Measurements from ENCODE around the gene AMH. TPM values are rescaled to one million over a fixed set of nuclear protein-coding genes. Genes with fewer than 3 reads are reported as not detected.

AMH gene
- total RNA-seq, 1 donor from 2014 or later: 0.89 TPM

DNA sequence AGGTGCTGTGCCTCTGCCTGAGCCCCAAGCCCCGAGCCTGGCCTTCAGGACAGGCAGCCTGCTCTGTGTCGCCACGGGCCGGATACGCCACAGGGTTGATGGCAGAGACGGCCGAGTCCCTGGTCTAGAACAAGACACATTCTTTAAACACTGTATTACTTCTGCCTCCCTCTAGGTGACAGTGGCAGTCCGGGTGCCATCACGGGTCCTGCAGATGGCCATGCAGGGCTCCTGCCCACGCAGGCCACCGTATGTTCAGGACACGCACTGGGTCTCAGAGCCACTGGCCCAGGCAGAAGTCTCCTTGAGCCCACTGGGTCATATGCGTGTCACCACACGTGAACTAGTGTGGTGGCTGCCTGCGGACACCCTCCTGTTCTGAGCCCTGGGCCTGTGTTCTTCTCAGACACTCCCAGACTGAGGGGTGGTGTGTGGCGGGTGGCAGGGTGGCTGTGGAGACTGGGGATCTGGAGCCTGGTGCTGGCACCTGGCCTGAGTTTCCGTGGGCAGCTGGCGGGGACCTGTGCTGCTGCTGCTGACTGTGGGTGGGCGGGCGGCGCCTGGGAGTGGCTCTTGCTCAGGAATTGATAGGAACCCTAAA is 17.4 kb upstream of the AMH start:
- no peak for DNase-seq (ENCODE audit: missing footprints)
- intact Hi-C loops (cut with DNase I): no loop called here
- no peak for ATAC-seq

GRCh38 chr19:2232286-2233151 is 16.6 kb upstream of the AMH start:
- ATAC-seq (no peak), DNase-seq (ENCODE audit: missing footprints) (no peak)
- intact Hi-C loops (cut with DNase I): no loop called here

DNA sequence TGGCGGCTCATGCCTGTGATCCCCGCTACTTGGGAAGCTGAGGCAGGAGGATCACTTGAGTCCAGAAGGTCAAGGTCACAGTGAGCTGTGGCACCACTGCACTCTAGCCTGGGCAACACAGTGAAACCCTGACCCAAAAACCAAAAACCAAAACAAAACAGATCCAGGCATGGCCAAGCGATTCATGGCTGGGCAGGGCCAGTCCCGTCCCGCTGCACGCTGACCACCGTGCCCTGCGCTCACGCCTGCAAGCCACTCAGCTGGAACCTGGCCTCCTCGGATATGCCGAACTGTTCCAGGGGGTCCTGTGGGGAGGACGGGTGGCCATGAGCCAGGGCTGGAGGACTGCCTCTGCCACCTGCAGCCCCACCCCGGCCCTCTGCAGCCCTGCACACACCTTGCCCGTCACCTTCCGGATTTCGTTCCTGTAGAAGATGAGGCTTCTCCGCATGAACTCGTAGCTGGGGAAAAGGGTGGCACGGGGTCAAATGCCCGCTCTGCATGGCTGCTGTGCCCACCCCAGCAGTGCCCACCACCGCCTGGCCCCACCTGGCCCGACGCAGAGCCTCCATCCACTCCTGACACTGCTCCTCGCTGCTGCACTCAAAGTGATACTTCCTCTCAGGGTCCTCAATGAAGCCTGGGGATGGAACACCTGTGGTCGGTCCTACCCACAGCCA is 15.4 kb upstream of the AMH start:
- DNase-seq (ENCODE audit: missing footprints) (no peak), ATAC-seq (no peak)
- intact Hi-C loops (cut with DNase I): no loop called here

DNA sequence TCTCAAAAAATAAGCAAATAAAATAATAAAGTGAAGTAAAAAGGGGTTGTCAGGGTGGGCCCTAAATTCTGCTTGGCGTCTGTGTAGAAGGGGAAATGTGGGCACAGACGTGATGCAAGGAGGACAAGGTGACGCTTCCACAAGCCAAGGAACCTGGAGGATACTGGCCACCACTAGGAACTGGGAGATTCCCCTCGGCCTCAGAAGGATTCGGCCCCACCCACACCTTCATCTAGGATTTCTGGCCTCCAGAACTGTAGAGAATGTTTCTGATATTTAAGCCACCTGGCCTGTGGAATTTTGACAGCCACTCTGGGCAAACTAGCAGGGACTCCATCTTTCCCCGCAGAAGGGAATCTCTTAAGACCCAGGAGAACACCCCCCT is 14.1 kb upstream of the AMH start:
- DNase-seq (ENCODE audit: missing footprints) (no peak), ATAC-seq (no peak)
- intact Hi-C loops (cut with DNase I): no loop called here

- ATAC-seq (peak; percentile 1), DNase-seq (ENCODE audit: missing footprints) (no peak)
These were observed 13.6 kb upstream of the AMH start for GRCh38 chr19:2235381-2236063.

GRCh38 chr19:2236064-2236313 is 13.1 kb upstream of the AMH start:
- intact Hi-C loops (cut with DNase I): loop anchor here (1.0 to 2.0 kb wide), 3 partner anchors 33 to 73 kb away; partner anchors contain the start of gene DOT1L
- no peak for DNase-seq (ENCODE audit: missing footprints)
- no peak for ATAC-seq

More at GRCh38 chr19:2235381-2236063, 13.6 kb upstream of the AMH start:
- intact Hi-C loops (cut with DNase I): loop anchor here (1.0 to 2.0 kb wide), 3 partner anchors 33 to 72 kb away; partner anchors contain the start of gene DOT1L

GRCh38 chr19:2236314-2237050 is 12.6 kb upstream of the AMH start, which contains the start of the genes PLEKHJ1 and SF3A2:
PLEKHJ1 (minus strand) TSS chr19:2236329; CDS start chr19:2236248, 81 bp downstream.
SF3A2 (plus strand) TSS chr19:2236824; CDS start chr19:2243419, 6,595 bp downstream.
- intact Hi-C loops (cut with DNase I): loop anchor here (1.0 to 2.0 kb wide), 3 partner anchors 32 to 73 kb away; partner anchors contain the start of gene DOT1L
- DNase-seq (ENCODE audit: missing footprints) (peak; percentile 98), ATAC-seq (peak; percentile 94)

DNA sequence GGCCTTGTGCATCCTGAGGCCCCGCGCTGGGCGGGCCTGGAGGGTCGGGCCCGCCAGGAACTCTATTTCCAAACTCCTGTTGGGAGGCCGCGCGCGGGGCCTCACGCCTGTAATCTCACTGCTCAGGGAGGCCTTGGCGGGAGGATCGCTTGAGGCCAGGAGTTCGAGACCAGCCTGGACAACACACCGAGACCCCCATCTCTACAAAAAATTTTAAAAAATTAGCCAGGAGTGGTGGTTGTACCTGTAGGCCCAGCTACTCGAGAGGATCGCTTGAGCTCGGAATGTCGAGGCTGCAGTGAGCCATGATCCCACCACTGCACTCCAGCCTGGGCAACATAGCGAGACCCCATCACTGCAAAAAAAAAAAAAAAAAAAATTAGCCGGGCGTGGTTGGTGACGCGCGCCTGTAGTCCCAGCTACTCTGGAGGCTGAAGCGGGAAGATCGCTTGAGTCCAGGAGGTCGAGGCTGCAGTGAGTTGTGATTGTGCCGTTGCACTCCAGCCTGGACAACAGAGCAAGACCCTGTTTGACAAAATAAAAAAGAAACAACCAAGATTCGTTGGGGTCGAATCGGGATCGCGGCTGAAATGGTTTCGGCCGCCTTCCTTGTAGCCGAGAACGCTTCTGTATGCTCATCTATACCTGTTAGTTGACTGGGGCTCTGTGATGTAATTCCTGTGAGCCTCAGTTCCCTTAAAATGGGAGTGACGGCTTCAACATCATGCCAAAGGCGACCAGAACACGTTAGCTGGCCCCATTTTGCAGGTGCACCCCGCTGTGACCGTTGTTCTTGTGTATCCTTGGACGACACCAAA is 11.9 kb upstream of the AMH start:
- intact Hi-C loops (cut with DNase I): loop anchor here (2.0 kb wide), 1 partner anchor 32 kb away; no protein-coding TSS in a partner anchor
- DNase-seq (ENCODE audit: missing footprints) (no peak), ATAC-seq (peak; percentile 30)

DNA sequence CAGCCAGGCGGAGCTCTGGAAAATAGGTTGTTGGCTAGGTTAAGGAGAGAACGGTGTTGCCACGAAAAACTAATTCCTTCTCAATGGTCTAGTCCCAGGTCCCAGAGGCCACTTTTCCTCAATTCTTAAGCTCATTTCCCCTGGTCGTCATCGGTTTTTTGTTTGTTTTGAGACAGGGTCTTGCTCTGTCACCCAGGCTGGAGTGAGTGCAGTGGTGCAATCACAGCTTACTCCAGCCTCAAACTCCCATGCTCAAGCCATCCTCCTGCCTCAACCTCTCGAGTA is 11.3 kb upstream of the AMH start:
- no peak for DNase-seq (ENCODE audit: missing footprints)
- no peak for ATAC-seq
- intact Hi-C loops (cut with DNase I): loop anchor here (2.0 kb wide), 1 partner anchor 31 kb away; no protein-coding TSS in a partner anchor

- no peak for DNase-seq (ENCODE audit: missing footprints)
- ATAC-seq: no peak
These were observed 9.9 kb upstream of the AMH start for GRCh38 chr19:2239173-2239572.

DNA sequence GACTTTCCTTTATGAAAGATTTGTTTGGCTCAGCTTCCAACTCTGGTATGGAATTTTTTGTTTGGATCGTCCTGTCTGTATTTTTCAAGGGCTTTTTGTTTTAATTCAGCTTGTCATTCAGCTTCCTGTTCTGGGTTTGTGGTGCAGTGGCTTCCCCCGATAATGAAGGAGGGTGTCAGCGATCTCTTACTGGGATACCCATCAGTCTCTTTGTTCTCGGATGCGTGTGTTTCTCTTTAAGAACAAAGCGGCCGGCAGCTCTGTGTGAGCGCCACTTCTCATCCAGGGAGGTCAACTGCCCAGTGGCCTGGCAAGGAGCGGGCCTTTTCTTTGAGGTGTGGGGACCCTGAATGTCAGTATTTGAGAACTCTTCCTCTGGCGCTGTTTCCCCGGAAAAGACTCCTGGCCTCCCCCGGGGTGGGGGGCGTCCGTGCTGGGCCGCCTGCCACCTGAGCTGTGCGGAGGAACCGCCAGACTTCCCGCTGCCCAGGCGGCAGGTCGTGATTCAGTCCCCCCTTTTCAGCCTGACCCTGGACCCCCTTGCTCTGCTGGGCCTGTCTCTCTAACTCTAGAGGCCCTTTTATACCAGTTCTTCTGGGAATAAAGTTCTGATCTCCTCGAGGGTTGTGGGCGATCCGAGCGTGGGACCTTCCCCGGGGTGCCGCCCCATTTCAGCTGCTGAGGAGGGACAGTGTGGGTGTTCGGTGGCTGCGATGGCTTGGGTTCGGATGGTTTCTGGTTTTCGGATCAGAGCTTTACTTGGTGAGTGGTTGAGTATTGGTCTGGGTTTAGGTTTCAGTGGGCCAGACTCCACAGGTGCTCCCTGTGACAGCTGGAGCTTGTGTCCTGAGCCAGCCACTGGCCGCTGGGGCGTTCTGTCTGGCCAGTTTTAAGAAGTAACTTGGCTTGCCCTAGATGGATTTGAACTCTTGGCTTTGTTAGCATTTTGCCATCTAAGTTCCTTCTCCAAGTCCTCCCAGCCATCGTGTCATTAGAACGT is 9.1 kb upstream of the AMH start:
- intact Hi-C loops (cut with DNase I): no loop called here
- DNase-seq (ENCODE audit: missing footprints) (no peak), ATAC-seq (no peak)

More at GRCh38 chr19:2239173-2239572, 9.9 kb upstream of the AMH start:
- intact Hi-C loops (cut with DNase I): no loop called here

DNA sequence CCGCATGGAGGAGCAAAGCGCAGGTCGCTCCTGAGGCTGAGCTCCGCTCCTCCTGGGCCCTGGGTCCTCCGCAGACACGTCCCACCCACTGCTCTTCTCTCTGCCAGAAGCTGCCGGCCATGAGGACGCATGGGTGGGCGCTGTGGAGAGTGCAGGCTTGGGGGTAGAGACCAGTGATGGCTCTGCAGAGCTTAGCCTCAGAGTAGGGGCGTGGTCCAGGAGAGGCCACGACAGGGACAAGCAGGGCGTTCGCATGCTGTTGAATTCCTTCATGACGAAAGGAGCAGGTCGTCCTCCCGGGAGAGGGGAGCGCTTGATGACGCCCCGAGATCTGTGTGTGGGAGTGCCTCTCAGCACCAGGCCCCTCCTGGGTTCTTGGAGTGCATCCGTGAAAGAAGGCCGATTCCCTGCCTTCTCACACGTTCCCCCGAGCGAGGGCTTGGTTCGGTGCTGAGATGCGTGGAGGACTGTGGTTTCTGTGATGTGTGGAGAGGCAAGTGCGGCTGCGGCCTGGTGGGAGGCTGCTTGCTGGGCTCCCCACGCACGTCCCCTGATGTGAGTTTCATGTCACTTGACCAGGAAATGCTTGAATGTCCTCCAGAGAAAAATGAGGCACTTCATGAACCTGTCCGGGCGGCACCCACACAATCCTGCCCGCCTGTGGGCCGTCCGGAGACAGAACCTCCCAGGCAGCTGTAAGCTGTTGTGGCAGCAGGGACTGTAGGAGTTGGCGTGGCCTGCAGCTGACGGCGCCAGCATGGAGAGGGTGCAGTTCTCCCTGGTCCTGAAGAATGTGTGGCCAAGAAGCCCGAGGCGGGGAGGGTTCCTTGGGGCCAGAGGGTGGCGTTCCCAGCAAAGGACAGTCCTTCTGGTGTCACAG is 8.0 kb upstream of the AMH start:
- intact Hi-C loops (cut with DNase I): no loop called here
- no peak for ATAC-seq
- DNase-seq (ENCODE audit: missing footprints): no peak

- intact Hi-C loops (cut with DNase I): no loop called here
- no peak for ATAC-seq
- no peak for DNase-seq (ENCODE audit: missing footprints)
These were observed 7.0 kb upstream of the AMH start for GRCh38 chr19:2242092-2242537.

DNA sequence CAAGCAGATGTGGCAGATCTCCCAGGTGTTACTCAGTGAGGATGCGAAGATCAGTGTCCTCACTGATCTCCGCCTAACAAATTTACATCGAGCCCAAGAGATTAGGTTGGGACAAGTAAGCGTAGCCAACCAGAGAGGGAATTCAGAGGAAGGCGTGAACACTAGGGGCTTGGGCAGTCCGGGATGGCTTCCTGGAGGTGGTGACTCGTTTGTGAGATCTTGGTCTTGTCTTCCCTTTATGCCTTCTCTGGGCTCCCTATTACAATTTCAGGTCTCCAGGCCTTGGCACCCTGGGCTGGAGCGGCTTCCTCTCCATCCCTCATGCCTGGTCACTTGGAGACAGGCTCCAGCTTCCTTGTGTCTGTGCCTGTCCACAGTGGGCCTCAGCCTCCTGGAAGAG is 6.3 kb upstream of the AMH start:
- ATAC-seq: no peak
- DNase-seq (ENCODE audit: missing footprints): no peak

DNA sequence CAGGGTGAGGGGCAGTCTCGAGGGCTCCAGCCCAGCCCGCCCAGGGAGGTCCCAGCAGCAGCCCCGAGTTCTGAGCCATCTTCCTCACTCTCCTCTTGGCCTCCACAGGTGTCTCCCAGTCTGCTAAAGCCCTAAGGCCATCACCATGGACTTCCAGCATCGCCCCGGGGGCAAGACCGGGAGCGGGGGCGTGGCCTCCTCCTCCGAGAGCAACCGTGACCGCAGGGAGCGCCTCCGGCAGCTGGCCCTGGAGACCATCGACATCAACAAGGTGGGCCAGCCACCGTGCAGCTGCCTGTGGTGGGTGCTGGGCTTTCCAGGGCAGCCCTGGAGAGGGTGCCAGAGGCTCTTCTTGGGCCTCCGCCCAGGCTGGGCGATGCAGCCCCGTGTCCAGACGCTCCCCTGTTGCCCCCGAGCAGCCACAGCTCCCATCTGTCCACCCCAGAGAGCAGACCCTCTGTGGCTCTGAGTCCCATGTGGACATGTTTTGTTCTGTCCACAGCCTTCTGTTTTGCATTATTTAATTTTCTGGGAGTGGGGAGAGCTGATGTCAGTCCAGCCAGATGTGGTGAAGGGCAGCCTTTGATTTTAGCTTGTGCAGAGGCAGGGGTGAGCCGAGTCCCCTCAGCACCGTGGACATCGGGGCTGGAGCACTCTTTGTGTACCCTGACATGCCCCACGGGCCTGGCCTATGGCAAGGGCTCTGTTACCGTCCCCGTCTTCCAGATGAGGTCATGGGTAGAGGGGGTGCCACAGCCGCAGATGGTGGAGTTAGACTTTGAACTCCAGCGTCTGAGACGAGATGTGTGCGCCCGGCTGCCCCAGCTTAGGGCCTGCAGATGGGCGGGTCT is 5.6 kb upstream of the AMH start:
- ATAC-seq (no peak), DNase-seq (ENCODE audit: missing footprints) (no peak)
- intact Hi-C loops (cut with DNase I): no loop called here

More for the DNA sequence above, 6.3 kb upstream of the AMH start:
- intact Hi-C loops (cut with DNase I): no loop called here

Measured in Right ventricle myocardium inferior (tissue), 1 donor.